Measurements from ENCODE around the gene MAP3K10.

Gene MAP3K10

DNA sequence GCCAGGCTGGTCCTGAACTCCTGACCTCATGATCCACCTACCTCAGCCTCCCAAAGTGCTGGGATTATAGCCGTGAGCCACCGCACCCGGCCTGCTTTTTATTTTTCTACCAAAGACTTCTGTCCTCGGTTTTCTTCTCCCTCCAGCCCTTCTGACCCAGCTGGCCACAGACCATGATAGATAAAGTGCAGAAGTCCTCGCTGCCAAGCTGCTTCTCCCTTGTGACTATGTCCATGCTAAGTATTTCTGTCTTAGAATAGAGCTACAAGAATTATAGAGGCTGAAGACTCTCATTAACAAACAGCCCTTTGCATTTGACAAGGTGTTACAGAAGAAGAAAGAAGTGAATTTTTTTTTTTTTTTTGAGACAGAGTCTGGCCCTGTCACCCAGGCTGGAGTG is 15.4 kb upstream of the MAP3K10 start:
- no peak overlapping the region for H3K4me3 ChIP-seq (ENCODE audit: low read depth, low read length)
- TF ChIP-seq, protein P1, sequence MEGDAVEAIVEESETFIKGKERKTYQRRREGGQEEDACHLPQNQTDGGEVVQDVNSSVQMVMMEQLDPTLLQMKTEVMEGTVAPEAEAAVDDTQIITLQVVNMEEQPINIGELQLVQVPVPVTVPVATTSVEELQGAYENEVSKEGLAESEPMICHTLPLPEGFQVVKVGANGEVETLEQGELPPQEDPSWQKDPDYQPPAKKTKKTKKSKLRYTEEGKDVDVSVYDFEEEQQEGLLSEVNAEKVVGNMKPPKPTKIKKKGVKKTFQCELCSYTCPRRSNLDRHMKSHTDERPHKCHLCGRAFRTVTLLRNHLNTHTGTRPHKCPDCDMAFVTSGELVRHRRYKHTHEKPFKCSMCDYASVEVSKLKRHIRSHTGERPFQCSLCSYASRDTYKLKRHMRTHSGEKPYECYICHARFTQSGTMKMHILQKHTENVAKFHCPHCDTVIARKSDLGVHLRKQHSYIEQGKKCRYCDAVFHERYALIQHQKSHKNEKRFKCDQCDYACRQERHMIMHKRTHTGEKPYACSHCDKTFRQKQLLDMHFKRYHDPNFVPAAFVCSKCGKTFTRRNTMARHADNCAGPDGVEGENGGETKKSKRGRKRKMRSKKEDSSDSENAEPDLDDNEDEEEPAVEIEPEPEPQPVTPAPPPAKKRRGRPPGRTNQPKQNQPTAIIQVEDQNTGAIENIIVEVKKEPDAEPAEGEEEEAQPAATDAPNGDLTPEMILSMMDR (IDR thresholded peaks at IDR 0.05; ENCODE audit: low read depth, low read length) = no peak
- in situ Hi-C loops (cut with HindIII; ENCODE audit: low sequenced_read_pairs) = no loop called here
- DNase-seq (ENCODE audit: low read depth, low spot score) = no peak

DNA sequence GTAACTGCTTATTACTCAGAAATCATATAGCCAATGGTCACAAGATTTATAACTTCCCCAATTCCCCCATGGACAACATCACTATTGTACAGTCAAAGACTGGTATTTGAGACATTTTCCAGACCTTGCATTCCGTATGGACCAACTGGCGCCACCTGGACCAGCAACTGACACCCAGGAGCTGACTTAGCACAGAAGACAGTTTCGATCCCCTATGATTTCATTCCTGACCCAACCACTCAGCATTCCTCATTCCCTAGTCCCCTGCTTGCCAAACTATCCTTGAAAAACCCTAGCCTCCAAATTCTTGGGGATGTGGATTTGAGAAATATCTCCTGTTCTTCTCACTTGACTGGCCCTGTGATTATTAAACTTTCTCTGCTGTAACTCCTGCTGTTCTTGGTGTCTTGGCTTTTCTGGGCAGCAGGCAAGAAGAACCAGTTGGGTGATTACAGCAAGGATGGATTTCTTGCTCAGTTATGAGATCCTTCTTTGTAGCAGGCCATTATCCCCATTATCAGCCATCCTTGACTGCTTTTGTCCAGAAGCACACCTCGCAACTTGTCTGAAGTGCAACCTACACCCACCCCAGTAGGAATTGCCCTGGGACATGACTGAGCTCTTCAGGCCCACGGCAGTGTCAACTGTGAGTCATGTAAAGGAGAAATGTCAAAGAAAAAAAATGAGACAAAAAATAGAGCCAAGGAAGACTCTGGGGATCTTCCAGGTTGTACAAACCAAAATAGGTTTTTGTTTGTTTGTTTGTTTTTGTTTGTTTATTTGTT is 13.7 kb upstream of the MAP3K10 start:
- H3K4me3 ChIP-seq (ENCODE audit: low read depth, low read length) = no peak overlapping the region
- TF ChIP-seq, protein P1 (IDR thresholded peaks at IDR 0.05; ENCODE audit: low read depth, low read length) = no peak
- no peak for DNase-seq (ENCODE audit: low read depth, low spot score)
- in situ Hi-C loops (cut with HindIII; ENCODE audit: low sequenced_read_pairs) = no loop called here

DNA sequence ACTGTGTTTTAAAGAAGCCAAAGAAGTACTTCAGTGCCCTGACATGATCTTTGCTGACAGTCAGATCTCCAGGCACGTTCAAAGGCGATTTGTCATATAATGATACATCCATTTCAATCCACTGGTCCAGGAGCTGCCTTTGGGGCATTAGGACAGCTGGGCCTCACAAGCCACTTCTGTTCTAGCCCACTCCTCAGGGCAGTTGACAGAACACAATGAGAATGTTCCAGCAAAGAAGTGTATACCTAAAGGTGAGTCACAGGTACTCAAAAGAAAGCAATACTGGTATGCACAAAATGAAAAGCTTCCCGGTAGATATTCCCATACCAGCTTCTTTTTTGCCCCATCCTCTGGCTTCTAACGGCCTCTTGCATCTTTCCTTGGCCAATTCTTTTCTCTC is 12.5 kb upstream of the MAP3K10 start:
- TF ChIP-seq, protein P1 (IDR thresholded peaks at IDR 0.05; ENCODE audit: low read depth, low read length) = no peak
- in situ Hi-C loops (cut with HindIII; ENCODE audit: low sequenced_read_pairs) = no loop called here
- no peak for DNase-seq (ENCODE audit: low read depth, low spot score)
- H3K4me3 ChIP-seq (ENCODE audit: low read depth, low read length) = no peak overlapping the region

GRCh38 chr19:40184273-40184672 is 7.0 kb upstream of the MAP3K10 start:
- TF ChIP-seq, protein P1 (IDR thresholded peaks at IDR 0.05; ENCODE audit: low read depth, low read length) = no peak
- in situ Hi-C loops (cut with HindIII; ENCODE audit: low sequenced_read_pairs) = no loop called here
- no peak overlapping the region for H3K4me3 ChIP-seq (ENCODE audit: low read depth, low read length)
- DNase-seq (ENCODE audit: low read depth, low spot score) = no peak

GRCh38 chr19:40191836-40192646 is 815 bp downstream of the MAP3K10 start:
- TF ChIP-seq, protein P1 (IDR thresholded peaks at IDR 0.05; ENCODE audit: low read depth, low read length) = no peak
- in situ Hi-C loops (cut with HindIII; ENCODE audit: low sequenced_read_pairs) = no loop called here
- DNase-seq (ENCODE audit: low read depth, low spot score) = peak; percentile 12
- peak overlapping the region; percentile 76 for H3K4me3 ChIP-seq (ENCODE audit: low read depth, low read length)

DNA sequence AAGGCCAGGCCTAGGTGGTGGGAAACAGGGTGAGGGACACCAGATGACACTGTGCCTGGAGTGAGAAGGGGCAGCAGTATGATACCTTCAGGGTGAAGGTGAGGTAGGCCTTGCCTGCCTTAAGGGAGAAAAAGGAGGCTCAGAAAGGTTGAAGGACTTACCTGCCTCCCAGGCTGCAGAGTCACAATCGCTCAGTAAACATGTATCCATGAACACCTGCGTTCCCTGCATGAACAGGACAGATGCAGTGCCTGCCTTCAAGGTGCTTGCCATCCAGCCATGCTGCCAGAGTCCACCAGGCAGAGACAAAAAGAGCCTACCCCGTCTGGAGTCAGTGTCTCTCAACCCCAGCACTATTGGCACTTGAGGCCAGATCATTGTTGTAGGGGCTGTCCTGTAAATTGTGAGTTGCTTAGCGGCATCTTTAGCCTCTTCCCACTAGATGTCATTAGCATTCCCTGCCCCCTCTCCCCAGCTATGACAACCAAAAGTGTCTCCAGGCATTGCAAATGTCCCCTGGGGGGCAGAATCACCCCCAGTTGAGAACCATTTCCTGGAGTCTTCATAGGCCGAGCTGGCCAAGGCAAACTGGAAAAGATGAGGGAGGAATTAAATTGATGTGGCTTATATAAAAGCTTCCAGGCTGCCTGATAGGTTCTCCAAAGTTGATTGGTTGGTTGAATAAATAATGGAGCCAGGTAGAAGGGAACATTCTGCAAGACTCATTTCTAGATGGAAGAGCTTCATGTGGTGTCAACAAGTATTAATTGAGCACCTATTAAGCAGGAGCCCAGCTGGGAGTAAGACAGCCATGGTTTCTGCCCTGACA is 1.7 kb downstream of the MAP3K10 start:
- DNase-seq (ENCODE audit: low read depth, low spot score) = no peak
- H3K4me3 ChIP-seq (ENCODE audit: low read depth, low read length) = no peak overlapping the region
- TF ChIP-seq, protein P1 (IDR thresholded peaks at IDR 0.05; ENCODE audit: low read depth, low read length) = no peak
- in situ Hi-C loops (cut with HindIII; ENCODE audit: low sequenced_read_pairs) = no loop called here

Measured in astrocyte of the spinal cord (primary cell).